ENCODE results near the gene SART3.
A peak's percentile ranks its signal among the peaks of the same experiment; 100 is the strongest.

SART3 gene

GRCh38 chr12:108519558-108519957 lies 41.4 kb downstream of the SART3 start:
- peak; percentile 49 for DNase-seq (ENCODE audit: low spot score)

DNA sequence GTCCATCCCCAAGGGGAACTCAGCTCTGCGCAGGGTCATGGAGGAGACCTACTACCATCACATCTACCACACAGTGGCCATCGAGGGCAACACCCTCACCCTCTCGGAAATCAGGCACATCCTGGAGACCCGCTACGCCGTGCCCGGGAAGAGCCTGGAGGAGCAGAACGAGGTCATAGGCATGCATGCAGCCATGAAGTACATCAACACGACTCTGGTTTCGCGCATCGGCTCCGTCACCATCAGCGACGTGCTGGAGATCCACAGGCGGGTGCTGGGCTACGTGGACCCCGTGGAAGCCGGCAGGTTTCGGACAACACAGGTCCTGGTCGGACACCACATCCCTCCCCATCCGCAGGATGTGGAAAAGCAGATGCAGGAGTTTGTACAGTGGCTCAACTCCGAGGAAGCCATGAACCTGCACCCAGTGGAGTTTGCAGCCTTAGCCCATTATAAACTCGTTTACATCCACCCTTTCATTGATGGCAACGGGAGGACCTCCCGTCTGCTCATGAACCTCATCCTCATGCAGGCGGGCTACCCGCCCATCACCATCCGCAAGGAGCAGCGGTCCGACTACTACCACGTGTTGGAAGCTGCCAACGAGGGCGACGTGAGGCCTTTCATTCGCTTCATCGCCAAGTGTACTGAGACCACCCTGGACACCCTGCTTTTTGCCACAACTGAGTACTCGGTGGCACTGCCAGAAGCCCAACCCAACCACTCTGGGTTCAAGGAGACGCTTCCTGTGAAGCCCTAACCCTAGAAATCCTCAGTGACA lies 42.1 kb downstream of the SART3 start:
- no peak for DNase-seq (ENCODE audit: low spot score)

DNA sequence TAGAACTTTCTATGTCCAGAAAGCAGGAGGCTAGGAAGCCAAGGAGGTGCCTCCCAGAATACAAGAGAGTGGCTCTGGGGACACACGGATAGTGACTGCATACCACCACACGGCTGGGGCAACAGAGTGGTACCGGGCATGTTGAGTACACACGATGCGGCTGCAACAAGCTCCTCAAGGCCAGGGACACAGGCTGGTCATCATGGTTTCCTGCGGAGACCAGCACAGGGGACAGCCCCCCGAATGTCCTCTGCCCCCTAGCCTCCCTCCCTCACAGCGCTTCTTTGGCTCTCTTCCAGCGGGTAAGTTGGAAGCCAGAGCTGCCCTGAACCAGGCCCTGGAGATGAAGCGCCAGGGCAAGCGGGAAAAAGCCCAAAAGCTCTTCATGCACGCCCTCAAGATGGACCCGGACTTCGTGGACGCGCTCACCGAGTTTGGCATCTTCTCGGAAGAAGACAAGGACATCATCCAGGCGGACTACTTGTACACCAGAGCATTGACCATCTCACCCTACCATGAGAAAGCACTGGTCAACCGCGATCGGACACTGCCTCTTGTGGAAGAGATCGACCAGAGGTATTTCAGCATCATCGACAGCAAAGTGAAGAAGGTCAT lies 42.8 kb downstream of the SART3 start:
- no peak for DNase-seq (ENCODE audit: low spot score)

GRCh38 chr12:108517288-108518100 lies 43.5 kb downstream of the SART3 start:
- no peak for DNase-seq (ENCODE audit: low spot score)

DNA sequence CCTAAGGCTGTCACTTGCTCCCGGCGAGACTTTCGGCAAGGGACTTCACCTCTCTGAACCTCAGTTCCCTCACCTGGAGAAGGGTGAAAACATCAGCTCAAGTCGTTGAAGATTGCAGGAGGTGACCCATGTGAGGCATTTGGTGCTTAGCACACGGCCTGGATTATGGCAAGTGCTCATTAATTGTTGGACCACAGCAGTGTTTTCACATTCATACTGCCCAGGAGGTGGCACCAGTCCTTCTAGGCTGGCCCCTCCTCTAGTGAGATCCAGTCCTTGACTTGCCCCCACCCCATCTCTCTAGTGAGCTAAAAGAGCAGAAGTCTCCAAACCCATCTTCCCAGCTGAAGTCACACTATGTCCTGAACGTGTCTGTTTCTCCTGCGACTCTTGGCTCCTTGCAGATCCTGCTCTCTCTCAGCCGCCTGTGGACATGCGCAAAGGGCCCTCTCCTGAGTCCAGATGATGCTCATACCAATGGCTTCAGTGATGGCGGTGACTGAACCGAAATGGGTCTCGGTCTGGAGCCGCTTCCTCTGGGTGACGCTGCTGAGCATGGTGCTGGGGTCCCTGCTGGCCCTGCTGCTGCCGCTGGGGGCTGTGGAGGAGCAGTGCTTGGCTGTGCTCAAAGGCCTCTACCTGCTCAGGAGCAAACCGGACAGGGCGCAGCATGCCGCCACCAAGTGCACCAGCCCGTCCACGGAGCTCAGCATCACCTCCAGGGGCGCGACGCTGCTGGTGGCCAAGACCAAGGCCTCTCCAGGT lies 44.3 kb downstream of the SART3 start:
- peak; percentile 49 for DNase-seq (ENCODE audit: low spot score)

- peak; percentile 65 for DNase-seq (ENCODE audit: low spot score)
Observed at GRCh38 chr12:108515916-108516315, 45.1 kb downstream of the SART3 start.

DNA sequence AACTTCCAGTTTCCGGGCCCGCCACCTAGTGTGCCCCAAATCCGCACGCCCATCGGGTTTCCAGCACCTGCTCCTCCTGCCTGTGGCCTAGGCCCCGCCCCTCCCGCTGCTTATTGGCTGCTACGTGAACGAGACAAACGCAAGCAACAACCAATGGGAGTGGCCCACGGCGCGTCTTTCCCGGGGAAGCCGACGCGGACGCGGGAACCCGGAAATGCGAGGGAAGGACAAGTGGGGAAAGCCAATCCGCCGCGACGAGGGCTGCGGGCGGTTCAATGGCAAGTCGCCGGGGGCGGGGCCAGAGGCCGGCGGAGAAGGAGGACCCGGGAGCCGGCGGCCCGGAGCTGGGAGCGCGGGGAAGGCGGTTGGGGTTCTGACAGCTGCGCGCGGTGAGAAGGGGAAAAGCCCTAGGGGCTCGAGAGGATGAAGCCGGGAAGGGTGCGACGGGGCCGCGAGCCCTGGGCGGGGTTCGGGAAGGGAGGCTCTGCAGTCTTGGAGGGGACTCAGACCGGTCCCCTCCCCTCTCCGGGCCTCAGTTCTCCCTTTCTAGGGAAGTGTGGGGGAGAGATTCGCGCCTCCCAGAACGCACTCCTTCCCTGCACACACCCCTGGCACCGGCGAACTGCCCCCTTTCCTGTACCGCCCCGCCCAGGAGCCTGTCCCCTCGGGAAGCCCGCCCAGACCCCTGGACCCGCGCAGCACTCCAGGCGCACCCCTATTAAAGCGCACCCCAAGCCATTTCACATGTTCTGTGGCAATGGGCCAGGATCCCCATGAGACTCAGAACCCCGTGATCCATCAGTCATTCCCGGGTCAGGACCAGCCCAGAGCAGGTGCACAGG lies 45.8 kb downstream of the SART3 start, which contains the start of gene FICD:
TSS of gene FICD (plus strand) at position 305 of the 842 bp plus-strand sequence. CDS start 1,696 bp downstream, outside the sequence.
- peak; percentile 99 for DNase-seq (ENCODE audit: low spot score)

GRCh38 chr12:108514468-108514972 lies 46.5 kb downstream of the SART3 start:
- no peak for DNase-seq (ENCODE audit: low spot score)

- peak; percentile 87 for DNase-seq (ENCODE audit: low spot score)
Observed at GRCh38 chr12:108511633-108512540, 49.1 kb downstream of the SART3 start.

DNA sequence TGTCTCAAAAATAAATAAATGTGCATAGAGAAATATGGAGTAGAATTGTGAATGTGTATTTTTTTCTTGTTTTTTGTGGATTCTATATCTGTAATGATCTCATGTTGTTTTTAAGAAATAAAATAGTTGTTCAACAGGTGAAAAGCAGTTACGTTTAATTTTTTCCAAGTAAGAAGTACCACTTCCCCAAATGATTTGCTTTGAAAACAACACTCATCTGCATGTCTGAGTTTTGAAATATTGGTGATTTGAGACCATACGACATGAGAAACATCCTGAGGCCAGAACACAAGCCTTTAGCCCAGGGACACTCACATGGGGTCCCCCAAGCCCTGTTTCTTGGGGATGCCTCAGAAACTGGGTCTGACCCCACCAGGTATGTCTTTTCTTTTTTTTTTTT lies 50.1 kb downstream of the SART3 start:
- no peak for DNase-seq (ENCODE audit: low spot score)

DNA sequence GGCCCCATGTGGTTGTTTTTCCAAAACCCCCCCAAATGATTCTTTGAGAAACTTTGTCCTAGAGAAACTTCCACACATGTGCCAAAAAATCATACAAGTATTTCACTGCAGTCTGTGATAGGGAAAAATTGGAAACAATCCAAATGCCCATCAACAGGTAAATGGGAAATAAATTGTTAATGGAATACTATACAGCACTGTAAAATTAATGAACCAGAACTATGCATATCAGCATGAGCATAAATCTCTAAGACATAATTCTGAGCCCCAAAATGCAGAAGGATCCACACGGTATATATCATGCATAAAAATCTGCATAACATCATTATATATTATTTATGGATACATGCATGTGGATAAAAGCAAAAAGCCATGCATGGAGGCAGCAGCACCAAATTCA lies 51.2 kb downstream of the SART3 start:
- DNase-seq (ENCODE audit: low spot score) = no peak

- DNase-seq (ENCODE audit: low spot score) = no peak
Observed at GRCh38 chr12:108507971-108508642, 52.9 kb downstream of the SART3 start.

DNA sequence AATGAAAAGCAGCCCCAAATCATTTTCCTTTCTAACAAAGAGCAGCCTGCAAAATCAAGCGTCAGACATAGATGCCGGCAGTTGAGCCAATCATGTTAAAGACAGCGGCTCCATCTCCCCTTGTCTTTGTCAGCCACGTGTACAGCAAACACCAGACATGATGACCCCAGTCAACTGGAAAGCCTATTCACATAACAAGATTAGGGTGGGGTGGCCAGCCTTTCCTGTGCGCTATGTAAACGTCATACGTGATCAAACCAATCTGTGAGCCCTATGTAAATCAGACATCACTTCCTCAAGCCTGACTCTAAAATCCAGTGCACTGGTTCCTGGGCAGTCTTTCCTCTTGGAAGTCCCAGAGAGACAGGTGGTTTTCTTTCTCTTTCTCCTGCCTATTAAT lies 55.8 kb downstream of the SART3 start:
- DNase-seq (ENCODE audit: low spot score) = no peak

DNA sequence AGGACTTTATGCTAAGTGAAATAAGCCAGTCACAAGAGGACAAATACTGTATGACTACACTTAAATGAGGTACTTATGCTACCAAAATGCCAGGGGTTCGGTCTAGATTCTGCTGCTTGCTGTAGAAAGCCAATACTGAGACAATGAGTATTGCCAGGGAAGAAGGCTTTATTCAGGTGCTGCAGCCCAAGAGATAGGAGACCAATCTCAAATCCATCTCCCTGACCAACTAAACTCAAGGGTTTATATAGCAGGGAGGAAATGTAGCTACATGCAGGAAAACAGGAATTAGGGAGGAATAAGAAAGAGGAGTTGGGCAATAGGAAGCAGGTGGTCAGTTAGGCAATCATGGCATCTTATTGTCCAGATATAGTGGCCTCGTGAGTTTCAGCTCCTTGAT lies 58.1 kb downstream of the SART3 start:
- no peak for DNase-seq (ENCODE audit: low spot score)

DNA sequence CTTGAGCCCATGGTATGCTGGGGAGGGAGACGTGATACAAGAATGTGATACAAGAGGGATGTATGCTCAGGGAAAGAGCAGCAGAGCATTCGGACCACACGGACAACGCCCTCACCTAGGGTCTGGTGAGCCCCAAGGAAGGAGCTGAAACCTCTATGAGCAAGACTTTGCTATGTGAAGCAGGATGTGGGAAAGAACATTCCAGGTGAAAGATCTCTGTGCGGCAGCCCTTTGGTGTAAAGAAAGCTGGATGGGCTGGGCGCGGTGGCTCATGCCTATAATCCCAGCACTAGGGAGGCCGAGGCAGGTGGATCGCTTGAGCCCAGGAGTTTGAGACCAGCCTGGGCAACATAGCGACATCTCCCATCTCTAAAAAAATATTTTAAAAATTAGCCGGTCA lies 62.8 kb downstream of the SART3 start:
- no peak for DNase-seq (ENCODE audit: low spot score)

- DNase-seq (ENCODE audit: low spot score) = no peak
Observed at GRCh38 chr12:108495823-108496579, 65.0 kb downstream of the SART3 start.

DNA sequence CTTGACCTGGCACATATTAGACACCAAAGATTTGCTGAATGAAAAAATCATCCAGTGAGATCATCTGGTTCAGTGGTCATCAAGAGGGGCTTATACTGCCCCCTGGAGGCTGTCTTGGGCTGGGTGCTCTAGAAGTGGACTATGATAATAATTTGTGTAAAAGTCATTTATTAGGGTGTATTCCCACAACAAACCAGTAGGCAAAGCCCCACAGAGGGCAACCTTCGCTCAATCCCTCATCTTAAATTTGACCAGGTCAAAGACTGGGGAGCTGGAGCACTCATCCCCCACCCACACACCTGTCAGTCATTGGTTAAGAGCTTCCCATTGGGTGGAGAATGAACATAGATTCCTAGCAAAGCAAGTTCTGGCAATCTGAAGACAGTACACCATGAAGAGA lies 65.9 kb downstream of the SART3 start:
- DNase-seq (ENCODE audit: low spot score) = peak; percentile 78

DNA sequence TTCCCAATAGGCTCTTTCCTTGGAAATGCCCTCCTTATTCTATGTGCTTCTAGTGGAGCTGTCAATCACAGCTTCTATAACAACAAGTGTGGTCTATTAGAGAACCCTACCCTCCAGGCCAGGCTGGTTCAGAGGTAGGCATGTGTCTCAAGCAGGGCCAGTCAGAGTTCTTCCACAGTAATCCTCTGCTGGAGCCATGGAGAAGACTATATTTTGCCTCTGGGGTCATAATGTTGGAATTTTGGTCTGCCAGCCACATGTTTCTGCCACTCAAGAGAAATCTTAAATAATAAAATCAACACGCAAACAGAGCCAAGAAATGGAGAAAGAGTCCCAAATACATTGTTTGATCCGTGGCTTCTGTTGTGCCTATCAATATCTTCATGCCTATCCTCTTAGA lies 69.7 kb downstream of the SART3 start:
- no peak for DNase-seq (ENCODE audit: low spot score)
